Breast epithelium (tissue), 4 donors: ENCODE measurements around the gene SGO1. TPM values are rescaled to one million over a fixed set of nuclear protein-coding genes. Genes with fewer than 3 reads are reported as not detected.
"Not testable (repeated sequence)": the region's sequence is repeated elsewhere in the genome, so short reads cannot be mapped to it uniquely, and the experiment has no call there.

Experiments used
- DNase-seq, 2 donors: peaks; one replicate each; pipeline ENCODE4 v3.0.0-alpha.2; 2019; ENCODE audit warnings: low spot score in 2 of 2
- H3K27ac ChIP-seq, 2 donors: fragments of 200-600 bp; sonication (generic) in 1 of 2; one replicate each; pipeline ENCODE4 v1.5.1; 2016 to 2019; ENCODE audit warnings: mild to moderate bottlenecking in 1 of 2
- H3K27me3 ChIP-seq, 2 donors: fragments of 200-600 bp; sonication (generic) in 1 of 2; one replicate each; pipeline versions ENCODE4 v1.5.1 to v1.6.0; 2017 to 2019; ENCODE audit warnings: control low read depth in 1 of 2, mild to moderate bottlenecking in 1 of 2
- H3K36me3 ChIP-seq: fragments of 200-600 bp; one replicate; pipeline ENCODE4 v1.5.1; 2019
- H3K4me1 ChIP-seq, 2 donors: fragments of 200-600 bp; sonication (generic); one replicate each; pipeline ENCODE4 v1.5.1; 2016 to 2019; ENCODE audit warnings: control low read depth in 1 of 2
- H3K4me3 ChIP-seq, 3 donors: fragments of 200-600 bp; sonication (generic); 1 replicate in 2 of 3; 2 replicates in 1 of 3; pipeline ENCODE4 v1.5.1; 2016 to 2019; ENCODE audit warnings: mild to moderate bottlenecking in 3 of 3, moderate library complexity in 2 of 3
- H3K9me3 ChIP-seq, 2 donors: fragments of 200-600 bp; sonication (generic) in 1 of 2; one replicate each; pipeline ENCODE4 v1.5.1; 2016 to 2019; ENCODE audit warnings: control low read depth in 1 of 2
- CTCF ChIP-seq, 3 donors: fragments of 450-650 bp; IDR thresholded peaks; one replicate each; pipeline ENCODE4 v1.5.1; 2016 to 2017; ENCODE audit warnings: antibody characterized with exemption in 3 of 3, mild to moderate bottlenecking in 3 of 3, moderate library complexity in 3 of 3
- POLR2A ChIP-seq: fragments of 450-650 bp; IDR thresholded peaks from one replicate; pipeline ENCODE4 v1.6.1; 2016; ENCODE audit warnings: antibody characterized with exemption, mild to moderate bottlenecking, moderate library complexity
- POLR2AphosphoS5 ChIP-seq, 3 donors: sonication (generic); formaldehyde crosslinking; IDR thresholded peaks; one replicate each; pipeline ENCODE4 v1.6.1; 2017; ENCODE audit warnings: antibody characterized with exemption in 3 of 3
- intact Hi-C: fragments of 100-400 bp; cut with DNase I; formaldehyde crosslinking; loops from one replicate; pipeline ENCODE4 v1.15.1; 2023; ENCODE audit warnings: low total_unique reads
- total RNA-seq, 3 donors: library from RNA; depleted of rRNA; stranded (reverse); fragments of >200 nt; gene quantifications; one replicate each; pipeline ENCODE4 v1.1.0, GENCODE V29; 2016

Gene SGO1
- total RNA-seq, 3 donors from 2014 or later = 0.80 to 1.5 TPM; not detected in 1

GRCh38 chr3:20225769-20226168 lies 39.8 kb upstream of the SGO1 start:
- intact Hi-C loops = no loop called here
- Histone ChIP-seq H3K4me3 (no peak overlapping the region), H3K9me3 (no peaks in the 10 kb centered on the region), H3K4me1 (no peaks in the 10 kb centered on the region), H3K36me3 (peaks cover 4% of the 10 kb centered on the region), H3K27ac (no peak overlapping the region), H3K27me3 (no peaks in the 10 kb centered on the region)
- no peak for DNase-seq
- TF ChIP-seq POLR2A (no peak), POLR2AphosphoS5 (IDR thresholded peaks at IDR 0.05) (no peak), CTCF (IDR thresholded peaks at IDR 0.05) (no peak)

- Histone ChIP-seq H3K4me1 (no peaks in the 10 kb centered on the region), H3K9me3 (no peaks in the 10 kb centered on the region), H3K27me3 (no peaks in the 10 kb centered on the region), H3K36me3 (peaks cover 4% of the 10 kb centered on the region), H3K4me3 (no peak overlapping the region), H3K27ac (no peak overlapping the region)
- DNase-seq = no peak
- intact Hi-C loops = no loop called here
- TF ChIP-seq CTCF (IDR thresholded peaks at IDR 0.05) = no peak
- no peak for TF ChIP-seq POLR2A
- TF ChIP-seq POLR2AphosphoS5 (IDR thresholded peaks at IDR 0.05) = no peak
Measured at GRCh38 chr3:20222274-20222673, 36.3 kb upstream of the SGO1 start.

- Histone ChIP-seq H3K4me3 (no peak overlapping the region), H3K27me3 (no peaks in the 10 kb centered on the region), H3K9me3 (no peaks in the 10 kb centered on the region), H3K36me3 (no peaks in the 10 kb centered on the region), H3K4me1 (no peaks in the 10 kb centered on the region), H3K27ac (no peak overlapping the region)
- intact Hi-C loops = no loop called here
- no peak for DNase-seq
- TF ChIP-seq CTCF (IDR thresholded peaks at IDR 0.05) (no peak), POLR2A (no peak), POLR2AphosphoS5 (IDR thresholded peaks at IDR 0.05) (no peak)
Measured at GRCh38 chr3:20218215-20218614, 32.2 kb upstream of the SGO1 start.

GRCh38 chr3:20215636-20216035 lies 29.6 kb upstream of the SGO1 start:
- intact Hi-C loops = no loop called here
- no peaks in the 10 kb centered on the region for H3K9me3 ChIP-seq
- TF ChIP-seq POLR2AphosphoS5 (IDR thresholded peaks at IDR 0.05) (no peak), POLR2A (no peak), CTCF (IDR thresholded peaks at IDR 0.05) (no peak)

GRCh38 chr3:20213491-20213890 lies 27.5 kb upstream of the SGO1 start:
- H3K27ac ChIP-seq, intact Hi-C loops, H3K4me1 ChIP-seq, H3K36me3 ChIP-seq, H3K4me3 ChIP-seq, DNase-seq, H3K27me3 ChIP-seq, H3K9me3 ChIP-seq: not testable (repeated sequence)

More at GRCh38 chr3:20215636-20216035, 29.6 kb upstream of the SGO1 start:
- H3K36me3 ChIP-seq = no peaks in the 10 kb centered on the region
- H3K27ac ChIP-seq = no peak overlapping the region
- no peak for DNase-seq
- H3K4me3 ChIP-seq = no peak overlapping the region
- H3K27me3 ChIP-seq = no peaks in the 10 kb centered on the region
- no peaks in the 10 kb centered on the region for H3K4me1 ChIP-seq

GRCh38 chr3:20207945-20208344 lies 21.9 kb upstream of the SGO1 start:
- H3K27me3 ChIP-seq, intact Hi-C loops, H3K36me3 ChIP-seq, DNase-seq, H3K9me3 ChIP-seq, H3K4me3 ChIP-seq, H3K4me1 ChIP-seq, H3K27ac ChIP-seq: not testable (repeated sequence)

GRCh38 chr3:20205898-20206297 lies 19.9 kb upstream of the SGO1 start:
- DNase-seq, H3K27ac ChIP-seq, H3K4me3 ChIP-seq, H3K27me3 ChIP-seq, H3K9me3 ChIP-seq, H3K4me1 ChIP-seq, intact Hi-C loops, H3K36me3 ChIP-seq: not testable (repeated sequence)
